BLaER1 (cell line): Measurements from ENCODE around the gene UBASH3B.

ENCODE experiments used
- H3K27ac ChIP-seq: shearing (Covaris generic); formaldehyde crosslinking; 2 replicates; pipeline ENCODE4 v1.8.1; 2022
- H3K27me3 ChIP-seq: shearing (Covaris generic); formaldehyde crosslinking; 2 replicates; pipeline ENCODE4 v1.8.1; 2022
- H3K36me3 ChIP-seq: shearing (Covaris generic); formaldehyde crosslinking; 2 replicates; pipeline ENCODE4 v1.8.1; 2022
- H3K4me1 ChIP-seq: shearing (Covaris generic); formaldehyde crosslinking; 2 replicates; pipeline ENCODE4 v1.8.1; 2022
- H3K4me2 ChIP-seq: shearing (Covaris generic); formaldehyde crosslinking; 2 replicates; pipeline ENCODE4 v1.8.1; 2022
- H3K4me3 ChIP-seq: shearing (Covaris generic); formaldehyde crosslinking; 2 replicates; pipeline ENCODE4 v1.8.1; 2022
- H3K9ac ChIP-seq: shearing (Covaris generic); formaldehyde crosslinking; 2 replicates; pipeline ENCODE4 v1.8.1; 2022
- H3K9me3 ChIP-seq: shearing (Covaris generic); formaldehyde crosslinking; 2 replicates; pipeline ENCODE4 v1.8.1; 2022
- H4K20me1 ChIP-seq: shearing (Covaris generic); formaldehyde crosslinking; 2 replicates; pipeline ENCODE4 v1.8.1; 2022
- Cebpa-rat ChIP-seq: shearing (Covaris generic); IDR thresholded peaks from 2 replicates; pipeline ENCODE4 v1.8.1; 2022

The UBASH3B gene

GRCh38 chr11:122659676-122660554 lies 4.4 kb downstream of the UBASH3B start:
- Histone ChIP-seq H3K4me1 (peaks cover 71% of the 10 kb centered on the region), H3K4me2 (peak overlapping the region; percentile 98)

GRCh38 chr11:122661182-122661945 lies 5.8 kb downstream of the UBASH3B start:
- no peak for TF ChIP-seq Cebpa-rat
- H3K27ac ChIP-seq = peak overlapping the region; percentile 96
- H4K20me1 ChIP-seq = peaks cover 68% of the 10 kb centered on the region
- H3K27me3 ChIP-seq = no peaks in the 10 kb centered on the region
- H3K4me1 ChIP-seq = peaks cover 81% of the 10 kb centered on the region
- H3K9ac ChIP-seq = peak overlapping the region; percentile 96
- peaks cover 6% of the 10 kb centered on the region; the same call in 1 of the 2 replicates for H3K9me3 ChIP-seq
- H3K4me3 ChIP-seq = peak overlapping the region; percentile 99
- H3K36me3 ChIP-seq = peaks cover 88% of the 10 kb centered on the region
- peak overlapping the region; percentile 98 for H3K4me2 ChIP-seq

More at GRCh38 chr11:122659676-122660554, 4.4 kb downstream of the UBASH3B start:
- Histone ChIP-seq H3K36me3 (peaks cover 74% of the 10 kb centered on the region), H3K27ac (peak overlapping the region; percentile 96), H4K20me1 (peaks cover 77% of the 10 kb centered on the region), H3K27me3 (no peaks in the 10 kb centered on the region), H3K4me3 (peak overlapping the region; percentile 99), H3K9me3 (peaks cover 6% of the 10 kb centered on the region; the same call in 1 of the 2 replicates), H3K9ac (peak overlapping the region; percentile 96)
- TF ChIP-seq Cebpa-rat = no peak

GRCh38 chr11:122663056-122663740 lies 7.7 kb downstream of the UBASH3B start:
- Histone ChIP-seq H3K27me3 (no peaks in the 10 kb centered on the region), H3K4me3 (peak overlapping the region; percentile 99), H3K4me1 (peaks cover 100% of the 10 kb centered on the region), H3K36me3 (peaks cover 88% of the 10 kb centered on the region), H3K9me3 (peaks cover 6% of the 10 kb centered on the region; the same call in 1 of the 2 replicates), H3K9ac (peak overlapping the region; percentile 80), H3K27ac (peak overlapping the region; percentile 96), H3K4me2 (peak overlapping the region; percentile 98), H4K20me1 (peaks cover 63% of the 10 kb centered on the region)
- no peak for TF ChIP-seq Cebpa-rat

GRCh38 chr11:122663764-122664163 lies 8.2 kb downstream of the UBASH3B start:
- no peak for TF ChIP-seq Cebpa-rat
- Histone ChIP-seq H3K27ac (peak overlapping the region; percentile 96), H3K9me3 (peaks cover 2% of the 10 kb centered on the region; the same call in 1 of the 2 replicates), H4K20me1 (peaks cover 63% of the 10 kb centered on the region), H3K4me3 (peak overlapping the region; percentile 99), H3K9ac (peak overlapping the region; percentile 80), H3K4me2 (peak overlapping the region; percentile 98), H3K4me1 (peaks cover 100% of the 10 kb centered on the region), H3K27me3 (no peaks in the 10 kb centered on the region), H3K36me3 (peaks cover 82% of the 10 kb centered on the region)

- Histone ChIP-seq H4K20me1 (peaks cover 60% of the 10 kb centered on the region), H3K36me3 (peaks cover 82% of the 10 kb centered on the region), H3K9ac (peak overlapping the region; percentile 80), H3K4me3 (peak overlapping the region; percentile 99), H3K4me2 (peak overlapping the region; percentile 98), H3K4me1 (peaks cover 100% of the 10 kb centered on the region), H3K27ac (peak overlapping the region; percentile 96), H3K27me3 (no peaks in the 10 kb centered on the region), H3K9me3 (no peaks in the 10 kb centered on the region)
- no peak for TF ChIP-seq Cebpa-rat
These were observed 8.7 kb downstream of the UBASH3B start for GRCh38 chr11:122664188-122664587.

- H3K9me3 ChIP-seq = no peaks in the 10 kb centered on the region
- peaks cover 82% of the 10 kb centered on the region for H3K36me3 ChIP-seq
- peaks cover 43% of the 10 kb centered on the region for H4K20me1 ChIP-seq
- peak overlapping the region; percentile 96 for H3K27ac ChIP-seq
- H3K4me3 ChIP-seq = peak overlapping the region; percentile 99
- H3K27me3 ChIP-seq = no peaks in the 10 kb centered on the region
- peak overlapping the region; percentile 80 for H3K9ac ChIP-seq
- H3K4me2 ChIP-seq = peak overlapping the region; percentile 98
- no peak for TF ChIP-seq Cebpa-rat
- peaks cover 100% of the 10 kb centered on the region for H3K4me1 ChIP-seq
These were observed 10.3 kb downstream of the UBASH3B start for GRCh38 chr11:122665861-122666260.

GRCh38 chr11:122666743-122667142 lies 11.2 kb downstream of the UBASH3B start:
- H3K27me3 ChIP-seq = no peaks in the 10 kb centered on the region
- peak overlapping the region; percentile 99 for H3K4me3 ChIP-seq
- H3K27ac ChIP-seq = peak overlapping the region; percentile 96
- peaks cover 35% of the 10 kb centered on the region for H4K20me1 ChIP-seq
- peak overlapping the region; percentile 80 for H3K9ac ChIP-seq
- peak overlapping the region; percentile 98 for H3K4me2 ChIP-seq
- H3K36me3 ChIP-seq = peaks cover 73% of the 10 kb centered on the region
- H3K4me1 ChIP-seq = peaks cover 95% of the 10 kb centered on the region
- no peaks in the 10 kb centered on the region for H3K9me3 ChIP-seq
- TF ChIP-seq Cebpa-rat = no peak

GRCh38 chr11:122668562-122669090 lies 13.1 kb downstream of the UBASH3B start:
- Histone ChIP-seq H3K36me3 (peaks cover 70% of the 10 kb centered on the region), H3K27ac (peak overlapping the region; percentile 96), H4K20me1 (peaks cover 16% of the 10 kb centered on the region), H3K9ac (peak overlapping the region; percentile 80), H3K4me1 (peaks cover 95% of the 10 kb centered on the region), H3K4me3 (peak overlapping the region; percentile 53), H3K4me2 (peak overlapping the region; percentile 98), H3K27me3 (no peaks in the 10 kb centered on the region), H3K9me3 (no peaks in the 10 kb centered on the region)
- no peak for TF ChIP-seq Cebpa-rat

- Histone ChIP-seq H3K27ac (peak overlapping the region; percentile 96), H3K4me1 (peaks cover 95% of the 10 kb centered on the region), H3K9me3 (no peaks in the 10 kb centered on the region), H3K27me3 (no peaks in the 10 kb centered on the region), H3K9ac (peak overlapping the region; percentile 80), H4K20me1 (0 out of 2 replicates have a peak, but pooled peaks cover 3% of the 10 kb centered on the region), H3K36me3 (peaks cover 77% of the 10 kb centered on the region), H3K4me2 (peak overlapping the region; percentile 98), H3K4me3 (peak overlapping the region; percentile 53)
- no peak for TF ChIP-seq Cebpa-rat
These were observed 14.6 kb downstream of the UBASH3B start for GRCh38 chr11:122670131-122670530.
